Central memory CD4-positive, alpha-beta T cell (primary cell): Measurements from ENCODE around the gene MARCHF6.
"Not testable (repeated sequence)": the region's sequence is repeated elsewhere in the genome, so short reads cannot be mapped to it uniquely, and the experiment has no call there.

Experiments used
- DNase-seq: peaks from one replicate; pipeline ENCODE4 v3.0.0; 2022

Gene MARCHF6

DNA sequence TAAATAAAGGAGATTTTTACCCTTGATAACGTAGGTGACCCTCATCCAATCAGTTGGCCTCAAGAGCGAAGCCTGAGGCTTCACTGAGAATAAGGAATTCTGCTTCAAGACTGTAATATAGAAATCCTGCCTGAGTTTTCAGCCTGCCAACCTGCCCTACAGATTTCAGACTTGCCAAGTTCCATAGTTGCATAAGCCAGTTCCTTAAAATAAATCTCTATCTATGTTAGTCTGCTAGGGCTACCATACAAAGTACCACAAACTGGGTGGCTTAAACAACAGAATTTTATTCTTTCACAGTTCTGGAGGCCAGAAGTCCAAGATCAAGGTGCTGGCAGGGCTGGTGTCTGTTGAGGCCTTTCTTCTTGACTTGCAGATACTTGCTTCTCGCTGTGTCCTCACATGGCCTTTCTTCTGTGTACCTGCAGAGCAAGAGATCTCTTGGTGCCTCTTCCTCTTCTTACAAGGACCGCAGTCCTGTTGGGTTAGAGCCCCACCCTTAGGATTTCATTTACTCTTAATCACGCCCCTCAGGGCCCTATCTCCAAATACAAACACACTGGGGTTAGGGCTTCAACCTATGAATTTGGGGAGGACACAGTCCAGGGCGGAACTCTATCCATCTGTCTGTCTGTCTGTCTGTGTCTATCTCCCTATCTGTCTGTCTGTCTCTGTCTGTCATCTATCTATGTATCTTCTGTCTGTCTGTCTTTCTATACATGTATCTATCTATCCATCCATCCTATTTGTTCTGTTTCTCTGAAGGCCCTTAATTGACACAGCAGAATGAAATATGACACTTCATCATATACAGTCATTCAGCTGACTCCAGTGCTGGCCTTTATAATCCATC is 28.8 kb upstream of the MARCHF6 start:
- no peak for DNase-seq

DNA sequence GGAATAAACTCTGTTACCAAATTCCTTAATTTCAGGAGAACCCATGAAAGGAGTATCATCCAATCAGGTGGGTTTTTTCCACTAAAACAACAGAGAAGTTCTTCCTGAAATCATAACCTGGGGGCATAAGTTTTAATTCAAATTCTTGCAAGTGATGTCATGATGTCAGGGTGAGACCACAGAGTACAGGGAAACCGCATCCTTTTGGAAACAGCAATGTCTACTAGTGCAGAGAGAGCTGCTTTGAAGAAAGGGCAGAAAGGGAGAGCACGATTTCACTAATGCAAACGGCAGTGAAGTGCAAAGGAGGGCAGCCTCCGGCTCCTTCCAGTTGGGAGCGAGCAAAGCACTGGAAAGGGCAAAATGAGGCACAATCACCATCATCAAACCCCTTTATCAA is 25.2 kb upstream of the MARCHF6 start:
- no peak for DNase-seq

DNA sequence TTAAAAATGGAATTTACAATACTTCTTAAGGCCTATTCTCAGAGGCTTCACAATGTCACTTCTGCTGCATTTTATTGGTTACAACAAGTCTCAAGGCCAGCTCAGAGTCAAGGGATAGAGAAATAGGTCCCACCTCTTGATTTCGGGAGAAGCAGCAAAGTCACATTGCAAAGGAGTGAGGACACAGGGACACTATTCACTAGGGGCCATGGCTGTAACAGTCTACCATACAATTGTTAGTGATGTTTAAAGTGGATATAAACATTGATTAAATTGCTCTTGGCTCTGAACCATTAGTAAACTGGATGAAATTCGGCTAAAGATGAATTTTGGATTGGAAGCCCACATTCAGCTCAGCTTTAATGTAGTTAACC is 24.1 kb upstream of the MARCHF6 start:
- DNase-seq: no peak

DNA sequence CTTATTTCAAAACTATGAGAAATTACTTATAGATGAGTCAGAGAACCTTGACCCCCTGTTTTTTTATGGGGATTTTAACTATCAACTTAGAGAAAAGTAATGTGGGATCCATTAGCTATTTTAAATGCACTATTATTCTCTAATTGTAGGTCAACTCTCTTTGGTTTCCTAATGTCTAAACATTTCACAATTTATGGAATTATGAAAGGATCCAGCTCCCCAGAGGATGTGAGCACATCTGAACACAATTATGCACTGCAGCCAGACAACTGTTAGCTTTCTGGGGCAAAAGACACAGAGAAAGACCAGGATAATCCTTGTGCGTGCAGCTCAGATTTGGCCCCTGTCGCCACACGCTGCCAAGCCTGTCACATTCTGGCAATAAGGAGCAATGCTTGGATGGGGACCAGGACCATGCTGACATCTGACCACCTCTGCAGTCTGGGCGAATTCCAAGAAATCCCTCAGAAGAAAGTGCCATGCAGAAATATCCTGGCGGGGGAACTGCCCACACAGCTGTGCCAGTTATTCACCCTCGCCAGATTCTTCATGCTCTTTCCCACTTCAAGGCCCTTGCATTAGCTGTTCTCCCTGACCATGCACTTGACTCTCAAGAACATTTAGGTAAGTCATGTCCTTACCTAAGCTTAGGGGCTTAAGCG is 23.5 kb upstream of the MARCHF6 start:
- no peak for DNase-seq

DNA sequence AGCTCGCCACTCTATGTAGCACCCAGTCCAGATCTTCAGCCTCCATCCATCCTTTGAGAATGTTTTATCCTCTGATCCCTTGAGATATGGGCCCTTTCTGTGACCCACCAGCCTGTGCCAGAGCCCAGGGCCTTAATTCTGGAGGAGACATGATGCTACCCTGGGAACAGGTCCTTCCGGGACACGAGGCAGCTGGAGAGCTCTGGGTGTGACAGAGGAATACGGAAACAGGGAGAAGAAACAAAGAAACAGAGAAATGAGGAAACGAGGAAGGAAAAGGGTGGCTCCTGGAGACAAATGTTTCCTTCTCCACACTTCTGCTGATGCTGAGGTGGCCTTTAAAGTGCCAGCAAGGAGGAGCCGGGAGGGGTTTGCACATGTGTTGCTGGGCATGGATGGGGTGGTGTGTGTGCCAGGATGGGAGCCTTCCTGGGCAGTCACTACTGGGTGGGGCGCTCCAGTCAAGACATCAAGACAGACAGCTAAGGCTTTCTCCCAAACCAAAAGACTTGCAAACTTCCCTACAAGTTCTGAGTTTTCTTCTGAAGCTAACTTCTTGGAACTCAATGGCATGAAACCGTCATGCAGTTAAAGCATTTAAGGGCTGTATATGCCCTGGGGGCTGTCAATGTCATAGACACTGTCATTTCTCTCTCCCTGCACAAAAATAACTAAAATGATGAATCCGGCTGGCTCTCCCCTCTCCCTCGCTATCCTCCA is 22.8 kb upstream of the MARCHF6 start:
- DNase-seq: no peak

DNA sequence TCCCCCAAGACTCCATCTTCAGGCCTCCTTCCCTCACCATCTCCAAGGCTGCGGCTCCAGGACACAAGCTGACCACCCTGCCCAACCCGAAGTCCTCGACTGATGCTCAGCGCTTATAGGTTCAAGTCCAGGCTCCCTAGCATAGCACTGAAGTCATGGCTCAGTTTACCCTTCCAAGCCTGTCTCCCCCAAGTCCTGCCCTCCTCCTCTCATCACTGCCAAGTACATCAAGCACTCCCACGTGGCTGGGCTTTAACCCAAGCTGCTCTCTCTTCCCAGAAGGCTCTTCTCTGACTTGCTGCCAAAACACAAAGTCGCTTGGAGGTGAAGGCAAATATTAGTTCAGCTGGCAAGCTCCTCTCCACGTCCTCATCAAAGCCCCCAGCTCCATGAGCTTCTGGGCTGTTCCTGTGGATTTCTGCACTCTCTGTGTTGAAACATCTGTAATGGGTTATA is 22.1 kb upstream of the MARCHF6 start:
- DNase-seq: no peak

DNA sequence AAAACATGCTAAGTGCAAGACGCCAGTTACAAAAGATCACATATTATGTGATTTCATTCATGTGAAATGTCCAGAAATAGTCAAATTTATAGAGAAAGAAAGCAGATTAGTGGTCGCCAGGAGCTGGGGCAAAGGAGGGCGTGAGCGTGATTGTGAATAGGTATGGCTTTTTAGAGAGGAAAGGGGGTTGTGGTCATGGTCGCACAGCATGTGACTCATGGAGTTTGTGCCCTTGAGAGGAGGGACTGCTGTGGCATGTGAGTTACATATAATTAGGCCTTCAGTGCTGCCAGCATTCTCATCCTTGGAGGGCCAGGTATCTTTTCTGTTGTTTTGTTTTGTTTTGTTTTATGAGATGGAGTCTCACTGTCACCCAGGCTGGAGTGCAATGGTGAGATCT is 21.2 kb upstream of the MARCHF6 start:
- DNase-seq: no peak

DNA sequence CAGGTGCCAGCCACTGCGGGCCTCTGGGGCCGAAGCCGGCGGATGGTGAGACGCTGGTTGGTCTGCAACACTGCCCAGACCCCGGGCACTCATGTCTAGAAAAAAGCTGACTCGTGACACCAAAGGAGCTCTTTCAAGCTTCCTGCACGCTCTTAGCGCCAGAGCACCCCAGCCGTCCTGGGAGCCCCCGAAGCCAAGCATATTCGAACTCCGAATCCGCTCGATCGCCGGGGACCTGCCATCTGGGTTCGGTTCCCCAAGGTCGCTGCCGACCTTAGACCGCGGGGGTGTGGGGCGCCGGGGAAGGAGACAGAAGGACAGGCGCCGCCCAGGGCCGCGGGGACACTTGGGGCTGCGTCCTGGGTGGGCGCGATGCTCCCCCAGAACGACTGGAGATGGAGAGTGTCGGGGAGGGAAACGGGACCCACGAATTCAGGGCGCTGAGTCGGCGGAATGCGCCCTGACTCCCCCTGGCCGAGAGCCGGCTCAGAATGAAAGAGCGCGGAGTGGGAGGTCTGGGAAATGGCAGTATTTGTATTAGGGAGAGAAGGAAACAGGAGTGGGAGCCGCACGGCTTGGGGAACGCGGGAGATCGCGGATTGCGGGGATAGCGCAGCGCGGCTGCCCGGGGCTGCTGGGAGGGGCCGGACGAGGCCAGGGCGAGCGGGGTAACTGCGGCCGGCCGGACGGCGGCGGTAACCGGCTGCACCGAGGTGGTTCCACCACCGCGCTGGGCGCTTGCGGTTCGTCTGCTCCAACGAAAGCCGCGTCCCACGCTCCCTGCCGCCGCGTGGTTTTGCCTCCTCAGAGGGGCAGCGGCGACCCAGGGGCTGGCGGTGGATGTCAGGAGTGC is 20.1 kb upstream of the MARCHF6 start:
- no peak for DNase-seq

DNA sequence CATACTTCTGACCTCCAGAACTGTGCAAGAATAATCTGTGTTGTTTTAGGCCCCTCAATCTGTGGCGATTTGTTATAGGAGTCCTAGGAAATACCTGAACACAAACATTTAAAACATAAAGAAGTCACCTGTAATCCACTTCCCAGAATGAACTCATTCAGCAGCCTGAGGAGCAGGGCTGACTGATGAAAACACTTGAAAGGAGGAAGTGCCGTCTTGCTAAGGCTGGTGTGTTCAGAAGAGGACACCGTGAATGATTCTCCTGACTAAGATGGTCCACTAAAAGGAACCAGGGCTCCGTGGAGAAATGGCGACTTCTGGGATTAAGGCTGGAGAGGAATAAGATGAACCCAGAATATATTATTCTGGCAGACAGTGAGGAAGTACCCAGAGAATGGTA is 18.7 kb upstream of the MARCHF6 start:
- DNase-seq: no peak

DNA sequence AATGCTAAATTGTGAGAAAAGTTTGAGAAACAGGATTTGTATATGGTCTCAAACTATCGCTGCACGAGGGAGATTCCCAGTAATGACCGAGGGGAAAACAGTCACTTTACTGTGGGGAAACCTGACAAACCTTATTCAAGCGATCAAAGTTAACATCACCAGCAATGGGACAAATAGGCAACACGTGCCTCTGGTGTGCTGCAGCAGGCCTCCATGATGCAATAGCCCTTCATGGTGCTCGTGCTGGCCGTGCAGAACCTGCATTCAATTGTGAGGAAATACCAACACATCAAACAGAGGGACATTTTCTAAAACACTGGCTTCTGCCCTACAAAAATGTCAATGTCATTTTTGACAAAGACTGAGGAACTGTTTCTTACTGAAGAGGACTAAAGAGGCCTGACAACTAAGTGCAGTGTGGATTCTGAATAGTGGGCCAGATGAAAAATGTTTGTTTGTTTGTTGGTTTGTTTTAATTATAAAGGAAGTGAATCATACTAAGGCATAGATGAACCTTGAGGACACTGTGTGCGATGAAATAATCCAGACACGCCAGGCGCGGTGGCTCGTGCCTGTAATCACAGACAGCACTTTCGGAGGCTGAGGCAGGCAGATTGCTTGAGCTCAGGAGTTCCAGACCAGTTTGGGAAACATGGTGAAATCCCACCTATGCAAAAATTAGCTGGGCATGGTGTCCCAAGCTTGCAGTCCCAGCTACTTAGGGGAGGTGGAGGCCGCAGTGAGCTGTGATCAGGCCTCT is 17.6 kb upstream of the MARCHF6 start:
- DNase-seq: no peak

DNA sequence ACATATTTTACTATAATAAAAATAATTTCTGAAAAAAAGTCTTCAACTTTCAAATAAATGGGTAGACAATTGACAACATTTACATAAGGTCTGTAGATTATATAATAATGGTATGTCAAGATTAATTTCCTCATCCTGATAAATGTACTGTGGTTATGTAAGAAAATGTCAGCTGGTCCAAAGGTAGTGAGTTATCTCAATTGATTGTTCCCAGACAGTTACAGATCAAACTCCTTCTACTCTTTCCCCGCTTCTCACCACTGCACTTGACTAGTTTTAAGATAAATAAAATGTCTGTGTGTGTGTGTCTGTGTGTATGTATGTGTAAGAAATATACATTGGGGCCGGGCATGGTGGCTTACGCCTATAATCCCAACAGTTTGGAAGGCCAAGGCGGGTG is 16.4 kb upstream of the MARCHF6 start:
- DNase-seq: no peak

DNA sequence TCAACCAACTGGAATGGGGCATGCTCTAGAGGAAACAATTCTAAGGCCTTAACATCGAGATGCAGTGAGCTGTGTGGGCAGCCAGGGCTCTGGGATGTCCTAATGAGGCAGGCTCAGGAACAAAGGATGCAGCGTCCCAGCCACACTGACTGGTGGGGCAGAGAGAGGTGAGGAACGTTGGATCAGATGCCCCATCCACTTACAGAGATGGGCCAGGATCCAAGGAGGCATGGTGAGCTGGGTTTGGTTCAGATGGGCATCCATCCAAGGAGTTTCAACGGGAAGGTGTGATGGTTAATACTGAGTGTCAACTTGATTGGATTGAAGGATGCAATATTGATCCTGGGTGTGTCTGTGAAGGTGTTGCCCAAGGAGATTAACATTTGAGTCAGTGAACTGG is 15.5 kb upstream of the MARCHF6 start:
- DNase-seq: no peak

DNA sequence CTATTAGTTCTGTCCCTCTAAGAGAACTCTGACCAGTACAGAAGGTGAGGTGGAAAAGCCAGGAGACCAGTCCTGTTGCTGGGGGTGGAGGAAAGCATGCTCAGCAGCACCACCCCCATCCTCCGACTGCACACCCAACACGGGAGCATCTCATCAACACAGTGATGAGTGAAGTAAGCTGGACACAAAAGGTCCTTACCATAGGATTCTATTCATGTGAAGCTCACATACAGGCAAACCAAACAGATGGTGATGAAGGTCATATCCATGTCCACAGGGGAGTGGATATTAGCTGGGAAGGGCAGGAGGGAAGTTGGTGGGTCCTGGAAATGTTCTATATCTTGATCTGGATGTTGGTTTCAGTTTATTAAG is 14.8 kb upstream of the MARCHF6 start:
- DNase-seq: no peak

DNA sequence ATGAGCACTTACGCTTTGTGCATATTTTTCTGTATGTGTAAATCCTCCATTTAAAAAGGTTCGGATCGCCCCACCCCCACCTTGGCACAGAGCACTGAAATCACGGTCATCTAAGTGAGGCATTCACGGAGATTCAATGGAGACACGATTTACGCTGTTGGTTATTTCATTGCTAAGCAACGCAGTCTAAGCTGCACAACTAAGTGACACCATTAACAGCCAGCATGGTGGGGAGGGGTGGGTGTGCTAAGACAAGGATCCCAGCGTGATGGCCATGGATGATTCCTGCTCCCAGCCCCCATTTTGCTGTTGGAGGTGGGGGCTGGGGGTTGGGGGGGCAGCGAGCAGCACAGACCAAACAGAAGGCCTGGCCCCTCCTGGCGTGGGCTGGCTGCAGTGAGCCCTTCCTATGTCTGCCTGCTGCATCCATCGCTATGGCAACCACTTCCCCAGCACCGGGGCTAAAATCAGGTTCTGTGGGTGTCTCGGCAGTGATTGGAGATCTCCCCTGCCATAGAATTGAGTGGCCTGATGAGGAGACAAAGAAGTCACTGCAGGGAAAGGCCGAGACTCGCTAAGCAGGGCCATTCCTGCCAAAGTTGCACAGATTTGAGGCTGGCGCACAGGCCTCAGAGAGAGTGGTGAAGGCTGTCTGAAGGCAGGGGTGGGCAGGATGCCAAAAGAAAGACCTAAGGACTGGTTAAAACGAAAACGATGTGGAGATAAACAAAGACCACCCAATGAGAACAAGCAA is 14.3 kb upstream of the MARCHF6 start:
- DNase-seq: no peak

DNA sequence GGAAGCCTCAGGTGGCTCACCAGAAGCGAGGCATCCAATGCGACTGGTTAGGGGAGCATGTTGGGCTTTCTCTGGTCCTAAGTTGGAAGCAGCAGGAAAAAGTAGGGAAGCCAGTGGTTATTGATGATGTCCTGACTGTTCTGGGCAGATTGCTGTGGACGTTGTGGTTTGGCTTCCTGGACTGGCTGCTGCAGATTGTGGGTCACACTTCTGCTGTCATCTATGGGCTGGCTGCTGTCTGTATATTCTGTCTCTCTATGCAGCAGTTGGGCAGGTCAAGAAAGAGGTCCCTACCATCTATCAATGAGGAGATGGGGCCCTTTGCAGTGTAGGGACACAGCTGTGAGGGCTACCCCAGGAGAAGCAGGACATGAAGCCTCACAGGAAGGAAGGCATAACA is 13.5 kb upstream of the MARCHF6 start:
- no peak for DNase-seq

DNA sequence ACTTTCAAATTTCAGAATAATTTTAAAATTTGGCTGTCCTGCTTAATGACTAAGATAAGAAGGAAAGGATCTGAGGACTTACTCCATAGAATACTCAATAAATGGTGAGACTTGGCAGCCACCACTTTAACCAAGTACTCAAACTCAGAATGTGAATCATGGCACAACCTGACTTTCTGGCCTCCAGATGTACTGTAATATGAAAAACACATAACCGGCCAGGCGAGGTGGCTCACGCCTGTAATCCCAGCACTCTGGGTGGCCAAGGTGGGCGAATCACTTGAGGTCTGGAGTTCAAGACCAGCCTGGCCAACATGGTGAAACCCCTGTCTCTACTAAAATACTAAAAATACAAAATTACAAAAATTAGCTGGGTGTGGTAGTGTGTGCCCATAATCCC is 10.0 kb upstream of the MARCHF6 start:
- no peak for DNase-seq

DNA sequence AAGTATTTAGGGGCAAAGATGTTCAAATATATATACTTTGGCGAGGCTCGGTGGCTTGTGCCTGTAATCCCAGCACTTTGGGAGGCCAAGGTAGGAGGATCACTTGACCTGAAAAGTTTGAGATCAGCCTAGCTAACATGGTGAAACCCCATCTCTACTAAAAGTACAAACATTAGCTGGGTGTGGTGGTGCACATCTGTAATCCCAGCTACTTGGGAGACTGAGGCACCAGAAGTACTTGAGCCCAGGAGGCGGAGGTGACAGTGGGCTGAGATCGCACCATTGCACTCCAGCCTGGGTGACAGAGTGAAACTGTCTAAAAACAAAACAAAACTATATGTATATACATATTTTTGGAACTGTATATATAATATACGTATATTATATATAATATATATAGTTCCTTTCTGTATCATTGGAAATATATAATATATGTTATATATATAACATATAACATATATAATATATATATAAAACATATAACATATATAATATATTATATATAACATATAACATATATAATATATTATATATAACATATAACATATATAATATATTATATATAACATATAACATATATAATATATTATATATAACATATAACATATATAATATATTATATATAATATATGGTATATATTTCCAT is 8.9 kb upstream of the MARCHF6 start:
- not testable (repeated sequence) for DNase-seq

DNA sequence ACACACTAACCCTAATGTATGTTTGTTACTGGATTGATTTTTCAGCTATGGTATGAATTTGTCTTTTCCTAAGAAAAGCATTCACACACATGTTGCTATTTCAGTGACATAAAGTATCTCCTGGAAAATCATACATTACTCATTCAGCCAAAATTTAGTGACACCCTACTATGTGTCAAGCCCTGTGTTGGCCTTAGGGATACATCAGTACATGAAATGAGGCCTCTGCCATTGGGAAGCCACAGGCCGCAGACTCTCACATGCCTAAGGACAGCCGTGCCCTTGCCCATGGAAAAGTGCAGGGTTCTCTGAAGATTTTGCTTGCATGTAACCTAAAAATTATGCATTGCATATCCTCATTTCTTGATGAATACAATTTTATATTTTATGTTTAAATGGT is 5.2 kb upstream of the MARCHF6 start:
- no peak for DNase-seq

DNA sequence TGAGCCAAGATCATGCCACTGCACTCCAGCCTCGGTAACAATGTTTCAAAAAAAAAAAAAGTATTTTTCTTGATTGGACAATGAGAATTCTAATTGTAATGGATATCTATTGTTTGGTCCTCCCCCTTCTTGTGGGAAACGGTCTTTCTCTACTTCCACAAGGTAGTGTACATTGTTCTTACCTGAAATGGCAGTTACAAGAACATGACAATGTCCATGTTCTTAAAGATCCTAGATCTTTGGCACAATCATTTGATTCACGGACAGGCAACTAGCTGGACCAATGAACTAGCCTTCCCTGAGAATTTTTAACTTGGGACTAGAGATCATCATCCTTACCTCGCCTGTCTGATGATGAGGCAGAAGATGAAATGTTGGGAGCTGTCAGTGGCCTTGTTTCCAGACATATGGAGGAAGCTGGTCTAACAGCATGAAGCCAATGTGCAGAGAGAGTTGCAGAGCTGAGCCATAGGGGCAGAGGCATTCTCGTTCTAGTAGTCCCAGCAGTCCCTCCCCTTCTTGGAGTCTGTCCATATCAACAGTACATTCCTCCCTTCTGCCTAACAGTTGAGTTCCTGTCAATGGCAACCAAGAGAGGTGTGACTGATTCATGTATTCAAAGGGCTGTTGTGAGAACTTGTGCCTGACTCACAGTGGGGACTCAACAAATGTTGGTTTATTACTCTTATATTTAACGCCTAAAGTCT is 2.1 kb upstream of the MARCHF6 start:
- DNase-seq: no peak

DNA sequence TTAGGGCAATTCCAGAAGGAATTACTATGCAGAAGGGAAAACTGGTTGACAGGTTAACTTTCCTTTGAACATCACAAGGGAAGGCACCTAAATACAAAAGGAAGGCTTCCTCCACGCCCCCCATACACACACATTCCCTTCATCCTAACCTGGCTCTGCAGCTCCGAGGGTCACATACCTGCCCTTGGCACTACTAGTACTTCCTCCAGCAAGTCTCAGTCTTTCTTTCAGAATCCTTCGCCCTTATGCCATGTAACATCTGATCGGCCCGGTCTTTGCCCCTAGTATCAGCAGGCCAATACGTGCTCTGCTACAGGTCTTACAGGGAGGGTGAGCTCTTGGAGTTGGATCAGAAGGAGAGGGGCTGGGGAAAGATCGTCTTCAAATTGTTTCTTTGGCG is 1.6 kb upstream of the MARCHF6 start:
- DNase-seq: no peak
